CD14-positive monocyte (primary cell): ENCODE data around the gene PITPNC1. TPM values are rescaled to one million over a fixed set of nuclear protein-coding genes. Genes with fewer than 3 reads are reported as not detected.

ENCODE experiments used
- DNase-seq, 3 donors: peaks; one replicate each; pipeline ENCODE4 v3.0.0-alpha.2; 2011 to 2022
- H2AFZ ChIP-seq: 2 replicates; pipeline ENCODE4 v1.6.0; 2012; ENCODE audit warnings: mild to moderate bottlenecking, low read depth, low read length, inconsistent platforms; ENCODE audit not compliant: insufficient read depth, poor library complexity, severe bottlenecking
- H3K27ac ChIP-seq, 2 donors: 1 replicate in 1 of 2; 2 replicates in 1 of 2; pipeline ENCODE4 v1.5.1; 2012 to 2013; ENCODE audit warnings: low read length in 2 of 2, control low read depth in 1 of 2, inconsistent platforms in 1 of 2, low read depth in 1 of 2, mild to moderate bottlenecking in 1 of 2
- H3K27me3 ChIP-seq, 2 donors: one replicate each; pipeline versions ENCODE4 v1.6.0 to v1.6.1; 2011 to 2013; ENCODE audit warnings: low read length in 2 of 2; ENCODE audit not compliant: control insufficient read depth in 2 of 2, insufficient read depth in 2 of 2
- H3K36me3 ChIP-seq, 2 donors: replicated peaks in 1 of 2; 1 replicate in 1 of 2; 2 replicates in 1 of 2; pipeline versions ENCODE4 v1.5.1 to v1.6.1; 2012 to 2013; ENCODE audit warnings: low read length in 2 of 2, control low read depth in 1 of 2, inconsistent platforms in 1 of 2, mild to moderate bottlenecking in 1 of 2; ENCODE audit not compliant: insufficient read depth in 2 of 2, control insufficient read depth in 1 of 2
- H3K4me1 ChIP-seq, 2 donors: 1 replicate in 1 of 2; 2 replicates in 1 of 2; pipeline versions ENCODE4 v1.5.1 to v1.6.1; 2012 to 2013; ENCODE audit warnings: low read length in 2 of 2, control low read depth in 1 of 2, inconsistent platforms in 1 of 2, mild to moderate bottlenecking in 1 of 2, moderate library complexity in 1 of 2; ENCODE audit not compliant: insufficient read depth in 2 of 2, control insufficient read depth in 1 of 2
- H3K4me2 ChIP-seq: replicated peaks from 2 replicates; pipeline ENCODE3; 2012; ENCODE audit warnings: low read length, moderate library complexity, mild to moderate bottlenecking; ENCODE audit not compliant: poor library complexity, severe bottlenecking; ENCODE audit errors: extremely low read depth
- H3K4me3 ChIP-seq, 3 experiments: fragments of 200-600 bp in 1 of 3; sonication (generic) in 1 of 3; replicated peaks in 1 of 3; 1 replicate in 2 of 3; 2 replicates in 1 of 3; pipeline ENCODE4 v1.5.1; 2011 to 2013; ENCODE audit warnings: low read length in 3 of 3, mild to moderate bottlenecking in 3 of 3, control low read depth in 2 of 3, low read depth in 2 of 3, inconsistent platforms in 1 of 3, moderate library complexity in 1 of 3
- H3K79me2 ChIP-seq: 2 replicates; pipeline ENCODE4 v1.6.0; 2012; ENCODE audit warnings: mild to moderate bottlenecking, control low read depth, inconsistent platforms, low read length, moderate library complexity; ENCODE audit not compliant: insufficient read depth
- H3K9ac ChIP-seq: 2 replicates; pipeline ENCODE4 v1.6.0; 2017; ENCODE audit warnings: low read length, mild to moderate bottlenecking; ENCODE audit not compliant: insufficient read depth, poor library complexity, severe bottlenecking
- H3K9me3 ChIP-seq, 2 donors: replicated peaks in 1 of 2; 1 replicate in 1 of 2; 2 replicates in 1 of 2; pipeline versions ENCODE4 v1.5.1 to v1.6.1; 2012 to 2013; ENCODE audit warnings: low read length in 2 of 2, control low read depth in 1 of 2; ENCODE audit not compliant: control insufficient read depth in 1 of 2, insufficient read depth in 1 of 2
- H4K20me1 ChIP-seq: 2 replicates; pipeline ENCODE4 v1.6.0; 2012; ENCODE audit warnings: mild to moderate bottlenecking, low read length, control low read depth, moderate library complexity; ENCODE audit not compliant: insufficient read depth
- H3K27ac Mint-ChIP-seq, 7 donors: one replicate each; pipeline ENCODE4 v1.8.0; 2020; ENCODE audit warnings: mild to moderate bottlenecking in 7 of 7, mixed read lengths in 7 of 7, moderate library complexity in 6 of 7, inconsistent platforms in 2 of 7
- H3K27me3 Mint-ChIP-seq, 3 donors: one replicate each; pipeline ENCODE4 v1.8.0; 2021 to 2022; ENCODE audit warnings: low read depth in 3 of 3, mild to moderate bottlenecking in 3 of 3, mixed read lengths in 3 of 3, moderate library complexity in 3 of 3, inconsistent platforms in 1 of 3
- H3K36me3 Mint-ChIP-seq, 2 donors: one replicate each; pipeline ENCODE4 v1.8.0; 2020; ENCODE audit warnings: mixed read lengths in 2 of 2, inconsistent platforms in 1 of 2, mild to moderate bottlenecking in 1 of 2
- H3K4me1 Mint-ChIP-seq: one replicate; pipeline ENCODE4 v1.8.0; 2020; ENCODE audit warnings: mild to moderate bottlenecking, mixed read lengths
- H3K4me3 Mint-ChIP-seq, 2 donors: one replicate each; pipeline ENCODE4 v1.8.0; 2020; ENCODE audit warnings: mild to moderate bottlenecking in 2 of 2, mixed read lengths in 2 of 2, moderate library complexity in 1 of 2
- H3K9me3 Mint-ChIP-seq, 7 donors: one replicate each; pipeline ENCODE4 v1.8.0; 2020 to 2022; ENCODE audit warnings: mixed read lengths in 7 of 7, mild to moderate bottlenecking in 6 of 7, moderate library complexity in 6 of 7, inconsistent platforms in 2 of 7
- WGBS: methylation state at CpG from one replicate; pipeline ENCODE4 v1.1.5; 2013; ENCODE audit warnings: missing lambda C conversion rate; ENCODE audit not compliant: insufficient coverage; 5-methylcytosine and 5-hydroxymethylcytosine counted together
- intact Hi-C, 2 donors: fragments of 100-400 bp; cut with micrococcal nuclease; formaldehyde crosslinking; loops; one replicate each; pipeline versions ENCODE4 v1.15.0 to v1.15.1; 2023
- polyA plus RNA-seq, 3 donors: library from polyadenylated mRNA; depleted of rRNA in 1 of 3; unstranded in 2 of 3; stranded (reverse) in 1 of 3; fragments of 300-500 nt in 2 of 3; fragments of >200 nt in 1 of 3; fragmentation: Illumina TruSeq in 2 of 3; gene quantifications; 1 replicate in 2 of 3; 2 replicates in 1 of 3; pipeline ENCODE4 v1.2.3, GENCODE V29; 2012 to 2021
- TF ChIP-seq, protein P1 (sequence below): fragments of 200-600 bp; IDR thresholded peaks from one replicate; pipeline ENCODE4 v1.8.0; 2022; ENCODE audit warnings: antibody characterized with exemption, mild to moderate bottlenecking

PITPNC1 gene
- polyA plus RNA-seq, 3 donors, result 18.5 to 31.0 (median 21.7) TPM

DNA sequence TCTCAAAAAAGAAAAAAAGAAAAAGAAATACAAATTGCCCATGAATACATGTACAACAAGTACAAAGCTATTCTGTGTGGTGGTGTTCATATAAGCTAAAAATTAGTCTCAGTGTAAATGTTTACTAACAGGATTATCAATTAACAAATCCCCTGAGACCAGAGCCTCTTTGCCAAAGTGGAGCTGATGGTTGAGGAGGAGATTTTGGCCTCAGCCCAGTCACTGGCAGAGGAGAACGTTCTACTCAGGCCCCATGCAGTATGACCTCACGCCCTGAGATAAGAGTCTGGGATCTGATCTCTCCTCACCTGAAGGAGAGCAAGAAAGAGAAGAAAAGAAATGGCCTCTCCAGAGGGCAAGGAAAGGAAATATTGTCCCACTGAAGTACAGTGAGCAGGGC lies 305.1 kb downstream of the PITPNC1 start:
- H3K4me1 ChIP-seq, result no peaks in the 10 kb centered on the region
- intact Hi-C loops, result no loop called here
- H3K27ac ChIP-seq, result no peak overlapping the region
- no peak overlapping the region for H3K9ac ChIP-seq
- 100% methylated on average over 1 of the region's 2 CpGs for whole genome bisulfite sequencing
- H3K9me3 ChIP-seq, result no peaks in the 10 kb centered on the region
- Mint-ChIP-seq H3K9me3 (no peaks in the 10 kb centered on the region), H3K4me1 (peaks cover 2% of the 10 kb centered on the region), H3K36me3 (peaks cover 23 to 24% of the 10 kb centered on the region in 2 donors), H3K27ac (no peak overlapping the region), H3K27me3 (peaks cover 0 to 3% (median 0%) of the 10 kb centered on the region in 3 donors), H3K4me3 (no peak overlapping the region)
- H3K4me3 ChIP-seq, result no peak overlapping the region
- no peak overlapping the region for H2AFZ ChIP-seq
- H4K20me1 ChIP-seq, result no peaks in the 10 kb centered on the region
- H3K36me3 ChIP-seq, result peaks cover 4 to 26% of the 10 kb centered on the region in 2 donors
- no peaks in the 10 kb centered on the region for H3K79me2 ChIP-seq
- no peaks in the 10 kb centered on the region for H3K27me3 ChIP-seq
- no peak overlapping the region for H3K4me2 ChIP-seq
- TF ChIP-seq, protein P1, sequence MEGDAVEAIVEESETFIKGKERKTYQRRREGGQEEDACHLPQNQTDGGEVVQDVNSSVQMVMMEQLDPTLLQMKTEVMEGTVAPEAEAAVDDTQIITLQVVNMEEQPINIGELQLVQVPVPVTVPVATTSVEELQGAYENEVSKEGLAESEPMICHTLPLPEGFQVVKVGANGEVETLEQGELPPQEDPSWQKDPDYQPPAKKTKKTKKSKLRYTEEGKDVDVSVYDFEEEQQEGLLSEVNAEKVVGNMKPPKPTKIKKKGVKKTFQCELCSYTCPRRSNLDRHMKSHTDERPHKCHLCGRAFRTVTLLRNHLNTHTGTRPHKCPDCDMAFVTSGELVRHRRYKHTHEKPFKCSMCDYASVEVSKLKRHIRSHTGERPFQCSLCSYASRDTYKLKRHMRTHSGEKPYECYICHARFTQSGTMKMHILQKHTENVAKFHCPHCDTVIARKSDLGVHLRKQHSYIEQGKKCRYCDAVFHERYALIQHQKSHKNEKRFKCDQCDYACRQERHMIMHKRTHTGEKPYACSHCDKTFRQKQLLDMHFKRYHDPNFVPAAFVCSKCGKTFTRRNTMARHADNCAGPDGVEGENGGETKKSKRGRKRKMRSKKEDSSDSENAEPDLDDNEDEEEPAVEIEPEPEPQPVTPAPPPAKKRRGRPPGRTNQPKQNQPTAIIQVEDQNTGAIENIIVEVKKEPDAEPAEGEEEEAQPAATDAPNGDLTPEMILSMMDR, result no peak
- DNase-seq, result no peak

GRCh38 chr17:67685351-67685750 lies 308.3 kb downstream of the PITPNC1 start:
- no peak for DNase-seq
- no peaks in the 10 kb centered on the region for H3K27me3 ChIP-seq
- H3K36me3 Mint-ChIP-seq, result peaks cover 11 to 19% of the 10 kb centered on the region in 2 donors
- H3K9me3 Mint-ChIP-seq, result no peaks in the 10 kb centered on the region
- no peak overlapping the region for H3K27ac ChIP-seq
- no peak overlapping the region for H3K4me2 ChIP-seq
- no peaks in the 10 kb centered on the region for H3K9me3 ChIP-seq
- 100% methylated on average over 2 of the region's 3 CpGs for WGBS
- H3K27ac Mint-ChIP-seq, result no peak overlapping the region
- intact Hi-C loops, result loop anchor here in 1 of 2 donors (5.0 kb wide), 1 partner anchor 313 kb away; no protein-coding TSS in a partner anchor
- peaks cover 6% of the 10 kb centered on the region for H3K4me1 Mint-ChIP-seq
- H4K20me1 ChIP-seq, result no peaks in the 10 kb centered on the region
- peaks cover 4 to 12% of the 10 kb centered on the region in 2 donors for H3K36me3 ChIP-seq
- H3K9ac ChIP-seq, result no peak overlapping the region
- H3K4me1 ChIP-seq, result no peaks in the 10 kb centered on the region
- TF ChIP-seq, protein P1, result no peak
- peaks cover 0 to 3% (median 0%) of the 10 kb centered on the region in 3 donors for H3K27me3 Mint-ChIP-seq
- no peak overlapping the region for H2AFZ ChIP-seq
- no peak overlapping the region for H3K4me3 ChIP-seq
- no peaks in the 10 kb centered on the region for H3K79me2 ChIP-seq
- no peak overlapping the region for H3K4me3 Mint-ChIP-seq
